Measurements from ENCODE around the gene ZDHHC1.

DNA sequence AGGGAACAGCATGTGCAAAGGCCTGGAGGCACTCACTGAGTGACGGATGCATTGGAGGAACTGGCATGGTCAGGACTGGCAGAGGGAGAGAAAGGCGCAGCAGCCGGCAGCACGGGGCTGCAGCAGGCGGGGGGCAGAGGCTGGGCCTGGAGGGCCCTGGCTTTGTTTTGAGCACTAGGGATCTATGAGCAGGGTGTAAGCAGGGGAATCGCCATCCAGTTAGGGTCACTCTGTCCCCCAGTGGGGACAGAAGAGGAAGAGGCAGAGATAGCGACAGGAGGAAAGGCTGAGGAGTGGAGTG lies 28.8 kb upstream of the ZDHHC1 start:
- no peak for TF ChIP-seq RBM22 (optimal IDR thresholded peaks at IDR 0.05; ENCODE audit: low read length)
- TF ChIP-seq NR3C1 (CRISPR knock-in tag; IDR thresholded peaks at IDR 0.05): no peak
- no peak for TF ChIP-seq CREB1 (IDR thresholded peaks at IDR 0.05)
- no peak for TF ChIP-seq CREB1 (CRISPR knock-in tag; IDR thresholded peaks at IDR 0.05)
- no peak for TF ChIP-seq PAF1 (CRISPR knock-in tag; IDR thresholded peaks at IDR 0.05)
- no peak for TF ChIP-seq HOXA5 (CRISPR knock-in tag; IDR thresholded peaks at IDR 0.05)
- no peak for TF ChIP-seq NFE2L2 (IDR thresholded peaks at IDR 0.05; ENCODE audit: low read length)
- no peak for TF ChIP-seq EP300 (IDR thresholded peaks at IDR 0.05; ENCODE audit: low read depth in 2 of 2, low read length in 2 of 2)
- no peak for TF ChIP-seq EP300 (CRISPR knock-in tag; IDR thresholded peaks at IDR 0.05; ENCODE audit: borderline replicate concordance)
- TF ChIP-seq, protein P1, sequence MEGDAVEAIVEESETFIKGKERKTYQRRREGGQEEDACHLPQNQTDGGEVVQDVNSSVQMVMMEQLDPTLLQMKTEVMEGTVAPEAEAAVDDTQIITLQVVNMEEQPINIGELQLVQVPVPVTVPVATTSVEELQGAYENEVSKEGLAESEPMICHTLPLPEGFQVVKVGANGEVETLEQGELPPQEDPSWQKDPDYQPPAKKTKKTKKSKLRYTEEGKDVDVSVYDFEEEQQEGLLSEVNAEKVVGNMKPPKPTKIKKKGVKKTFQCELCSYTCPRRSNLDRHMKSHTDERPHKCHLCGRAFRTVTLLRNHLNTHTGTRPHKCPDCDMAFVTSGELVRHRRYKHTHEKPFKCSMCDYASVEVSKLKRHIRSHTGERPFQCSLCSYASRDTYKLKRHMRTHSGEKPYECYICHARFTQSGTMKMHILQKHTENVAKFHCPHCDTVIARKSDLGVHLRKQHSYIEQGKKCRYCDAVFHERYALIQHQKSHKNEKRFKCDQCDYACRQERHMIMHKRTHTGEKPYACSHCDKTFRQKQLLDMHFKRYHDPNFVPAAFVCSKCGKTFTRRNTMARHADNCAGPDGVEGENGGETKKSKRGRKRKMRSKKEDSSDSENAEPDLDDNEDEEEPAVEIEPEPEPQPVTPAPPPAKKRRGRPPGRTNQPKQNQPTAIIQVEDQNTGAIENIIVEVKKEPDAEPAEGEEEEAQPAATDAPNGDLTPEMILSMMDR (CRISPR knock-in tag; IDR thresholded peaks at IDR 0.05): no peak
- no peak for TF ChIP-seq ZNF160 (CRISPR knock-in tag; IDR thresholded peaks at IDR 0.05)
- TF ChIP-seq GABPB1 (CRISPR knock-in tag; IDR thresholded peaks at IDR 0.05): no peak
- TF ChIP-seq, protein P2, sequence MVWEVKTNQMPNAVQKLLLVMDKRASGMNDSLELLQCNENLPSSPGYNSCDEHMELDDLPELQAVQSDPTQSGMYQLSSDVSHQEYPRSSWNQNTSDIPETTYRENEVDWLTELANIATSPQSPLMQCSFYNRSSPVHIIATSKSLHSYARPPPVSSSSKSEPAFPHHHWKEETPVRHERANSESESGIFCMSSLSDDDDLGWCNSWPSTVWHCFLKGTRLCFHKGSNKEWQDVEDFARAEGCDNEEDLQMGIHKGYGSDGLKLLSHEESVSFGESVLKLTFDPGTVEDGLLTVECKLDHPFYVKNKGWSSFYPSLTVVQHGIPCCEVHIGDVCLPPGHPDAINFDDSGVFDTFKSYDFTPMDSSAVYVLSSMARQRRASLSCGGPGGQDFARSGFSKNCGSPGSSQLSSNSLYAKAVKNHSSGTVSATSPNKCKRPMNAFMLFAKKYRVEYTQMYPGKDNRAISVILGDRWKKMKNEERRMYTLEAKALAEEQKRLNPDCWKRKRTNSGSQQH (CRISPR knock-in tag; IDR thresholded peaks at IDR 0.05; ENCODE audit: low read depth): no peak
- no peak for TF ChIP-seq SP2 (CRISPR knock-in tag; IDR thresholded peaks at IDR 0.05)

All from HepG2 (cell line).